Fibroblast of lung (primary cell): Measurements from ENCODE around the gene ANKRD35.

Source experiments
- CTCF ChIP-seq, 2 donors: IDR thresholded peaks in 1 of 2; conservative IDR thresholded peaks in 1 of 2; 1 replicate in 1 of 2; 2 replicates in 1 of 2; pipeline ENCODE4 v1.5.1; 2011 to 2012; ENCODE audit warnings: low read length in 2 of 2, control low read depth in 1 of 2, inconsistent platforms in 1 of 2, low read depth in 1 of 2, mild to moderate bottlenecking in 1 of 2
- EZH2 ChIP-seq: IDR thresholded peaks from 2 replicates; pipeline ENCODE4 v1.5.1; 2012; ENCODE audit warnings: low read length, control low read depth, mild to moderate bottlenecking; ENCODE audit errors: missing control alignments

DNA sequence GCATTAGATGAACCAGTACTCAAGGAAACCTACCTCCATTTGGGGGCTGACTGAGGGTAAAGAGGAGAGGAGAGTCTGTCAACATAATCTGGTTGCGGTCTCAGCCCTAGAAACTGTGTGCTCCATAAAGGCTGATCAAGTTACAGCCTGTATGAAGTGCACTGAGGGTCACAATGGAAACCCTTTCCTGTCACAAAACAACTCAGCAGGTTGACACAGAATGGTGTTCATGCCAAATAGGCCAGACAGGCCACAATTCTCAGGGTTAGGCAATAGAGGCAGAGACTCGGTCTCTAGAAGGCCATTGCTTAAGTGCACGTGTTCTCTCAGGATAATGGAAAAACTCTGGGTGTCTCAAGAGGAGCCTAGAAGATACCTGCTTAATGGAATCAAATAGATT, 4.1 kb upstream of the ANKRD35 start:
- TF ChIP-seq EZH2 (no peak), CTCF (conservative IDR thresholded peaks at IDR 0.05 in 1 of 2, IDR thresholded peaks at IDR 0.05 in 1 of 2; ENCODE audit: low read depth in 1 of 2, low read length in 2 of 2) (no peak)
